ENCODE measurements around the gene LMTK2.

Gene LMTK2

GRCh38 chr7:98240961-98241673 is 134.5 kb downstream of the LMTK2 start:
- DNase-seq: no peak

GRCh38 chr7:98241674-98242241 is 135.1 kb downstream of the LMTK2 start:
- DNase-seq: no peak

- no peak for DNase-seq
These were observed 135.7 kb downstream of the LMTK2 start for GRCh38 chr7:98242342-98242741.

GRCh38 chr7:98242934-98243333 is 136.3 kb downstream of the LMTK2 start:
- no peak for DNase-seq

- DNase-seq: no peak
These were observed 138.2 kb downstream of the LMTK2 start for GRCh38 chr7:98244871-98245270.

- DNase-seq: no peak
These were observed 141.5 kb downstream of the LMTK2 start for GRCh38 chr7:98248156-98248555.

- no peak for DNase-seq
These were observed 142.4 kb downstream of the LMTK2 start for GRCh38 chr7:98249106-98249505.

GRCh38 chr7:98250789-98251188 is 144.1 kb downstream of the LMTK2 start:
- no peak for DNase-seq

- DNase-seq: peak in 1 of 2 experiments; percentile 63
These were observed 144.6 kb downstream of the LMTK2 start for GRCh38 chr7:98251231-98251600.

GRCh38 chr7:98251601-98252424 is 145.2 kb downstream of the LMTK2 start, which contains the start of gene TECPR1:
TECPR1 (minus strand) TSS chr7:98252232; CDS start chr7:98246146, 6,086 bp downstream.
- peak; percentile 9 to 63 for DNase-seq

GRCh38 chr7:98252425-98253054 is 145.9 kb downstream of the LMTK2 start:
- no peak for DNase-seq

- DNase-seq: no peak
These were observed 147.9 kb downstream of the LMTK2 start for GRCh38 chr7:98254516-98254915.

GRCh38 chr7:98254951-98255610 is 148.4 kb downstream of the LMTK2 start:
- DNase-seq: no peak

GRCh38 chr7:98256431-98256830 is 149.8 kb downstream of the LMTK2 start:
- no peak for DNase-seq

GRCh38 chr7:98257701-98258100 is 151.0 kb downstream of the LMTK2 start:
- no peak for DNase-seq
